ENCODE results near the gene ANXA4.

Gene ANXA4

GRCh38 chr2:69774984-69775982, 33.3 kb downstream of the ANXA4 start:
- H3F3A ChIP-seq (ENCODE audit: insufficient read depth, low read length) = no peaks in the 10 kb centered on the region
- H4K20me1 ChIP-seq (ENCODE audit: insufficient read depth, low read length) = no peaks in the 10 kb centered on the region
- no peak overlapping the region for H3K4me2 ChIP-seq (ENCODE audit: low read length)
- no peak overlapping the region for H3K27ac ChIP-seq (ENCODE audit: low read depth, low read length, poor library complexity, severe bottlenecking)
- H3K79me2 ChIP-seq (ENCODE audit: insufficient read depth, low read length) = no peaks in the 10 kb centered on the region
- H2AFZ ChIP-seq (ENCODE audit: low read length) = no peak overlapping the region
- H3K36me3 ChIP-seq (ENCODE audit: insufficient read depth, low read length) = no peaks in the 10 kb centered on the region; the same call in 1 of the 2 replicates
- TF ChIP-seq EZH2 (IDR thresholded peaks at IDR 0.05; ENCODE audit: borderline replicate concordance, low read length) (no peak), CTCF (IDR thresholded peaks at IDR 0.05; ENCODE audit: low read length) (no peak)
- 0 out of 2 replicates have a peak, but pooled peaks cover 3% of the 10 kb centered on the region for H3K9me3 ChIP-seq (ENCODE audit: low read length)
- no peaks in the 10 kb centered on the region for H3K9me2 ChIP-seq (ENCODE audit: low read depth, low read length)
- no peak overlapping the region for H3K4me3 ChIP-seq (ENCODE audit: low read depth, low read length, poor library complexity, severe bottlenecking)
- H3K27me3 ChIP-seq (ENCODE audit: insufficient read depth, low read length) = no peaks in the 10 kb centered on the region
- H3K9ac ChIP-seq (ENCODE audit: low read length) = no peak overlapping the region
- H3K4me1 ChIP-seq (ENCODE audit: insufficient read depth, low read length, severe bottlenecking) = no peaks in the 10 kb centered on the region

GRCh38 chr2:69776886-69777785, 35.2 kb downstream of the ANXA4 start:
- Histone ChIP-seq H3K9me3 (ENCODE audit: low read length) (0 out of 2 replicates have a peak, but pooled peaks cover 3% of the 10 kb centered on the region), H2AFZ (ENCODE audit: low read length) (no peak overlapping the region), H3K9ac (ENCODE audit: low read length) (no peak overlapping the region), H3K36me3 (ENCODE audit: insufficient read depth, low read length) (no peaks in the 10 kb centered on the region; the same call in 1 of the 2 replicates), H3K4me1 (ENCODE audit: insufficient read depth, low read length, severe bottlenecking) (no peaks in the 10 kb centered on the region), H3K27me3 (ENCODE audit: insufficient read depth, low read length) (no peaks in the 10 kb centered on the region), H4K20me1 (ENCODE audit: insufficient read depth, low read length) (no peaks in the 10 kb centered on the region), H3K4me3 (ENCODE audit: low read depth, low read length, poor library complexity, severe bottlenecking) (no peak overlapping the region), H3K4me2 (ENCODE audit: low read length) (no peak overlapping the region), H3F3A (ENCODE audit: insufficient read depth, low read length) (no peaks in the 10 kb centered on the region), H3K9me2 (ENCODE audit: low read depth, low read length) (no peaks in the 10 kb centered on the region), H3K27ac (ENCODE audit: low read depth, low read length, poor library complexity, severe bottlenecking) (no peak overlapping the region), H3K79me2 (ENCODE audit: insufficient read depth, low read length) (no peaks in the 10 kb centered on the region)
- TF ChIP-seq EZH2 (IDR thresholded peaks at IDR 0.05; ENCODE audit: borderline replicate concordance, low read length) (no peak), CTCF (IDR thresholded peaks at IDR 0.05; ENCODE audit: low read length) (no peak)

GRCh38 chr2:69777786-69778105, 35.8 kb downstream of the ANXA4 start:
- Histone ChIP-seq H3K27me3 (ENCODE audit: insufficient read depth, low read length) (no peaks in the 10 kb centered on the region), H3K27ac (ENCODE audit: low read depth, low read length, poor library complexity, severe bottlenecking) (no peak overlapping the region), H3K79me2 (ENCODE audit: insufficient read depth, low read length) (no peaks in the 10 kb centered on the region), H3K4me3 (ENCODE audit: low read depth, low read length, poor library complexity, severe bottlenecking) (no peak overlapping the region), H4K20me1 (ENCODE audit: insufficient read depth, low read length) (no peaks in the 10 kb centered on the region), H3K36me3 (ENCODE audit: insufficient read depth, low read length) (no peaks in the 10 kb centered on the region; the same call in 1 of the 2 replicates), H3K4me1 (ENCODE audit: insufficient read depth, low read length, severe bottlenecking) (no peaks in the 10 kb centered on the region), H3K9me2 (ENCODE audit: low read depth, low read length) (no peaks in the 10 kb centered on the region), H3K9ac (ENCODE audit: low read length) (no peak overlapping the region), H3K4me2 (ENCODE audit: low read length) (no peak overlapping the region), H2AFZ (ENCODE audit: low read length) (no peak overlapping the region), H3F3A (ENCODE audit: insufficient read depth, low read length) (no peaks in the 10 kb centered on the region), H3K9me3 (ENCODE audit: low read length) (0 out of 2 replicates have a peak, but pooled peaks cover 3% of the 10 kb centered on the region)
- TF ChIP-seq EZH2 (IDR thresholded peaks at IDR 0.05; ENCODE audit: borderline replicate concordance, low read length) (no peak), CTCF (IDR thresholded peaks at IDR 0.05; ENCODE audit: low read length) (no peak)

Data from OCI-LY1 (cell line).